T-helper 2 cell treated with Interferon-gamma antibody and Interleukin-4, amounts not matched to agents 100 ng/mL and 5 ng/mL, for 36 hours (primary cell): ENCODE measurements around the gene SYTL2. TPM values are rescaled to one million over a fixed set of nuclear protein-coding genes. Genes with fewer than 3 reads are reported as not detected.
"Not testable (repeated sequence)": the region's sequence is repeated elsewhere in the genome, so short reads cannot be mapped to it uniquely, and the experiment has no call there.

Experiments
- intact Hi-C: fragments of 100-400 bp; cut with micrococcal nuclease; formaldehyde crosslinking; loops from one replicate; pipeline ENCODE4 v1.15.1; 2023
- total RNA-seq: library from RNA; stranded (reverse); gene quantifications from 2 replicates; pipeline ENCODE4 v1.2.3, GENCODE V29; 2022

The SYTL2 gene
- total RNA-seq, 1 donor from 2014 or later, result 29.0 TPM

DNA sequence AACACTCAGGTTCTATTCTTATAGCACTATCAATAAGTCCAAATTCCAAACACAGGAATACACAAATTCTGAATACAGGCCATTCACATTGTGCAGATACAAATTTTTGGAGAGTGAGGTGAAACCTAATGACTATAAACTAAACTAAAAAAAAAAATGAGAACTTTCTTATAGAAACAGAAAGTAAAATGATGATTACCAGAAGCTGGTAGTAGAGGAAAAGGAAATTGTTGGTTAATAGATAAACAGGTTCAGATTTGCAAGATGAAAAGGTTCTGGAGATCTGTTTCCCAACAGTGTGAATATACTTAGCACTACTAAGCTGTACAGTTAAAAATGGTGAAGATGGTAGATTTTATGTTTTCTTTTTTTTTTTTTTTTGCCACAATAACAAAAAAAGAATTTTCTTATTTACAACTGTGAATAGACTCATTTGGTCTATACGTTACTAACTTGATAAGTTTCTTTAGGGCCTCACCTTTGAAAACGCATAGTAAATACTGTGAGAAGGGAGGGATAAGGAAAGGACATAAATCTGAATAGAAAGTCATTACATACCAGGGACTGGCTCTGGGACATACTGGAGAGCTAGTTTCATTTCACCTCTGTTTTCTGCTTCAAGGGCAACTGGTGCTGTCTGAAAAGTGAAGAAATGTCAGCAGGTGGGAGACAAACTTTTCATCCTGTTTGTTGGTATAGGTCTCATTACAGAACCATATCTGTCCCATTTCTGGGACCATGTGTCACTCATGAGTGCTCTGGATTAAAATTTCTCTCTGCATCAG lies 110.8 kb downstream of the SYTL2 start:
- intact Hi-C loops, result loop anchor here (1.0 to 2.0 kb wide), 3 partner anchors 52 to 111 kb away; partner anchors contain the start of genes SYTL2 and TMEM126B

DNA sequence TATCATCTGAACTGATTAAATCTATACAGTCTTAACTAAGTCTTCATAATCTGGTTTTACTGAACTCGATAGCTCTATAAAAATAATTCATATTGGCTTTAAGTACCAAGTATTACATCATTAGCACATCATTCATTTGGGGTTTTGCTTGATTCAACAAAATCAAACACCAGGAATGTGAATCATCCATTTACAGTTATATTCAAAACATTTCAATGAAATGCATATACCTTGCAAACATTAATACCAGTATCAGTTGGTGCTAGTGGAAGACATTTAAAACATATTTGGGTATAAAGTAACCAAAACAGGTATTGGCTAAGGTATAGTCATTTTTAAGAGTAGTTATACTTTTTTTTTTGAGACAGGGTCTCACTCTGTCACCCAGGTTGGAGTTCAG lies 112.7 kb downstream of the SYTL2 start:
- intact Hi-C loops, result no loop called here

DNA sequence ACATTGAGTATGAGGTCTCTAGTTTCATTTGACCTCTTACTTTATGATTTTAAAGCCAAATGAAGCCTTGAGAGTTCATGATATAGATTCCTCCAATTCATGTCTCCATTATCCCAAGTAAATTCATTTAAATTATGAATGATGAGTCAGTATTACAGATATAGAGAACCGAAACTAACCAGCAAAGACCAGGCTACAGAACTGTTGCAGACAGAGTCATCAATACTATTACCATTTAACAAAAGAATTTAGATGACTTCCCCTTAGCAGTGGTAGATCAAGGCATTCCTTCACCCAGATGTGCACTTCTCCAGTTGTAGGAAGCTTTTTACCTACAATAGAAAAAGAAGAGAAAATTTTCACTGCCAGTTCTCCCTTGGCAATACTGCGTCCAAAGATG lies 113.2 kb downstream of the SYTL2 start:
- intact Hi-C loops, result no loop called here

DNA sequence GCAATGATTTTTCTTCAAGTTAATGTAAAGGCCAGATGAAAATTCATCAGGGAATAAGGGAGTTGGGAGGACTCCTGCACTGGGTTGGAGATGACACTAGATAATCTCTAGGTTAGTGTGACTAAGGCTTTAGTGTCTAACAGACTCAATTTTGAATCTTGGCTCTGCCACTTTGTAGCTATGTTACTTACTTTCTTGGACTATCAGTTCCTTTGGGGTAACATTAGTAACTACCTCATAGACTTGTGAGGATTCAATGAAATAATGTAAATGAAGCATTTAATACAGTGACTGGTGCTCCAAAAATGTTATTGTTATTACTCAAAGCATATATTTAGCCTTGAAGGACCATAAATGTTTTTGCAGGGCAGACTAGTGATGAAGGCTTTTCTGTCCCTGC lies 115.4 kb downstream of the SYTL2 start:
- intact Hi-C loops, result loop anchor here (2.0 kb wide), 1 partner anchor 31 kb away; the partner anchor contains the start of gene CREBZF

DNA sequence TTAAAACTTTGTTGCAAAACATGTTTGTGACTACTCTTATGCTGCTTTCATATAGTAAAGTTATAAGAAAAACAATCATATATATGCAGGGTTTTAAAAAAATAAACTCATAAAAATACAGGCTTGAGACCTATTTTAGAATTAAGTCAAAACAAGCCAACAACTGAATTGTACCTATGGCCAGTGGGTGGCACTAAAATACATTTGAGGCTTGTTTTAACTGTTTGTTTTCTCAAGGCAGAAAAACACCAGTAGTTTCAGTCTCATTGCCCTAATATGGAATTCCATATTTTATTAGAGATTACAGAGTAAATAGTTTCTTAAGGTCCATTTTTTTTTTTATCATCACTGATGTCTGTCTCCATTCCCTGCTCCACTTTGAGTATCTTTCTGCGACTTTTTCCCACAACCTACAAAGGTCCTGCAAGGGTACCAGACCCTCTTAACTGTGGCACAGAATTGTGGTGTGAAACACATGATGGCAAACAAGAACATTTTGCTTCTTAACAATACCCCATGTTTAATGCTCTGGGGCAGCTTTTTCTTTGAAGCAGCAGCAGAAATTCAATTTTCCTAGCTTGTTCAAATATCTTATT lies 116.5 kb downstream of the SYTL2 start:
- intact Hi-C loops, result loop anchor here (1.0 to 5.0 kb wide), 4 partner anchors 30 to 598 kb away; partner anchors contain the start of gene CREBZF

DNA sequence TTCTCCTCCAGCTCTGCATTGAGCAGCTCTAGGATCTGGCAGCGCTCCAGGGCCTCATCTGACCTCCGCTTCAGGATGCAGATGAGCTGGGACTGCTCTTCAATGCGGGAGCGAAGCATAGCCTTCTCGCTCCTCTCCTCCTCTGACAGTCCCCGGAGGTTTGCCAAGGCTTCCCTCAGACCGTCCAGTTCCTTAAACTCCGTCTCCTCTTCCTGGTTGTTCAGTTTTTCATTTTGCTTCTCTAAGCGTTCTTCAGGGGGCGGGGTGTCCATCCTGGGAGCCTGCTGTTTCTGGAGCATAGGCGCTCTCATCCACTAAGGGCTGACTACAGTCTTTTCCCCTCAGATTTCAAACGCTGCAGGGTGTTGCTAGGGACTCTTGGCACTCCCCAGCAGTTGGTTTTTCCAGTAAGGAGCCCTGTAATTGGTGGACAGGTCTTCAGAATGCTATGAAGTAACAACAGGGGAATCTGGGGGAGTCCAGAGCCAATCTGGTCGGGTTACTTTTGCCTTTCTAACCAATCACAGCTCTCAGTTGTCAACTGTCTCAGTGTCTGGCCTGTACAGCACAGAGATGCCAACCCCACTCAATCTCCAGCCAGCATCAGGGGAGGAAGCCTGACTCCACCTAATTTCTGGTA lies 125.0 kb downstream of the SYTL2 start, which contains the start of gene CCDC89:
TSS of gene CCDC89 (minus strand) at position 376 of the 640 bp plus-strand sequence. CDS start at position 311, 65 bp downstream.
- intact Hi-C loops, result no loop called here

DNA sequence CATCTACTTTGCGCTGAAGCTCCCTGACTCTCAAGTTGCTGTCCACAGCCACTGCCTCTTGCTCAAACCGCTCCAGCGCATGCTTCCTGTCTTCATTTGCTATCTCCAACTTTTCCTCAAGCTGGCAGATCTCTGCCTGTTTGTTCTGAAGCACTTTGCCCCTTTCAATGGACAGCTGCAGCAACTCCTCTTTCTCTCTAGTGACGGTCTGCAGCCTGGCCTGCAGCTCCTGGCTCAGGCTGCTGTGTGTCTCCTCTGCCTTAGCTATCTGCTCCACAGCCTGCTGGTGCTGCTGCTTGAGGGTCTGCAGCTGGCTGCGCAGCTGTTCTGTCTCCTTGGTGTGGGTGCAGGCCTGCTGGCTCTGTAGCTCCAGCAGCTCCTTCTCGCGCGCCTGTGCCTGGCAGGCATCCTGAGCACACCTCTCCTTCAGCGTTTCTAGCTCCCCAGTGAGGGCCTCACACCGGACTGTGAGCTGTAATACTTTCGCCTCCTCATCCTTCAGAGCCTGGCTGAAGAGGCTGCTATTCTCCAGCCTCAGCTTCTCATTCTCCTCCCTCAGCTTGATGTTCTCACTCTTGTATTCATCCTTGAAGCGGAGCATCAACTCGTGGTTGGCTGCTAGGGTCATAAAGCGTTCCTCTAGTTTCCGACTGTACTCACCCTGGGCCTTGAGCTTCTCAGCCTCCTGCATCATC lies 125.7 kb downstream of the SYTL2 start:
- intact Hi-C loops, result no loop called here

DNA sequence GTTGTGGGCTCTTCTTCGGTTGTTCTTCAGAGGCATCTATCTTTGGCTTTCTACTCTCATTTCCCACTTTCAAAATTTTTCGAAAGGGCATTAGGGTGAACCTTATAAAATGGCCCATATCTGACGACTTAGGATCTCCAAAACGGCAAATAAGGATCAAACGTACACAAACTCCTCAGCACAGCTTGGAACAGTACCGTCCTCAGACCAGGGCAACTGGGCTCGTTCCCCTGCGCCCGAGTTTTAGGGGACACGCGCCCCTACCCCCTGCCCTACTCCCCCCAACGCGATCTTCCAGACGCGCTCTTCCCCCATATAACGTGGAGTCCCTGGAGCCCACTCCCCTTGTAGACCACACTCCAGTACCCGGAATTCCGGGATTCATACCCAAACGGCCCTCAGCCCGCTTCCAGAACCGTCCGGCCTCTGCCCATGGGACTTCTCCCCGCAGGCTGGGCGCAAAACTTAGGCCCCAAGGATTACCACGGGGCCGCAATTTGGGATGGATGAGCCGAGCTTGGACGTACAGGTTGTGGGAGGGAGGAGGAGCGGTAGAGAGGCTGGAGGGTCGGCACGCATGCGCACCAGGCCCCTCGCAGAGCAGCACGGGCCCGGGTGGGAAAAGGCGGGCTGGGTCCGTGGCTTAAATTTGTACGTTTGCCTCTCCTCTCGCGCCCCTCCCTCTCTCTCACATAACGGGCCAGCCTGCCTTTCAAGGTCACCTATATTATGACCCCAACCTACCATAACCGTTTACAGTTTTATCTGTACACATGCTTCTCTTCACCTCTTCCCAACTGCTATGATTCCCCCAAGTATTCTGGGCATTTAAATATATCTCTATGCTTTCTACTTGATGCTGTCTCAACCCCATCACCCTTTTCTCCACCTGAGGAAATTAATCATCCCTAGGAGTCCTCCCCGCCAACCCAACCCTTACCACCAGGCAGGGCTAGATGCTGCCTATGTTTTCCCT lies 128.3 kb downstream of the SYTL2 start:
- intact Hi-C loops, result loop anchor here (2.0 kb wide), 1 partner anchor 18 kb away; the partner anchor contains the start of gene CREBZF

DNA sequence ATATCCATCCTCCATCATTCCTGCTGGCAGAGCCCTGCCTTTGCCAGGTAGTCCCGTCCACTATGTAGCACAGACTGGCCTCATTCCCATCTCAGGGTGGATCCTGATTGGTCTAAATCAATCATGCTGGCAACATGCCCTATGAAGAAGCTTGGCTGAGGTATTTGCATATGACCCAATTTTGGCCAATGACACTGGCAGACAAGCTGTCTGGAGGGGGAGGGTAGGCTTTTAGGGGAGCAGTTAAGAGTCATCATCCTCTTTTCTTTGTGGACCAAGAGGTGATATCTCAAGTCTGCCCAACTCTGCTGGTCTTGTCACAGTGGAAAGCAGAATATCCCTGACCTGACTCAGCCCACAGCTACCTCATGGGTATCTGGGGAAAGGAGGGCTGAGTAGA lies 130.0 kb downstream of the SYTL2 start:
- intact Hi-C loops, result no loop called here

DNA sequence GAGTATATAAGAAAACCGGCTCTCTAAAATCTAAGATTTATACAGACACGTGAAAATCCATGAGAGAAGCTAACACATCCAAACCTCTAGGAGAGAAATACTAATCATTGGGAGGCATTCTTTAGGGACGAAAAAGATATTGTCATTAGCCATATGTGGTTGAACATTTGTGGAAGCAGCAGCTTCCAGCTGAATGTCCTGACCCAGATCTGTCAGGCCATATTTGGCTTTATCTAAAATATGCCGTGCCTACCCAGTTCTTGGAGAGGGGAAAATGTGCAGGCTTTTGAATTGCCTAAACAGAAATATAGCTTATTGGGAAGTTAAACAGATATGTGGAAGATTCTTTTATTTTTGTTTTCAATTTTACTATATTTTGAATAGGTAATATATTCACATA lies 131.4 kb downstream of the SYTL2 start:
- intact Hi-C loops, result no loop called here

DNA sequence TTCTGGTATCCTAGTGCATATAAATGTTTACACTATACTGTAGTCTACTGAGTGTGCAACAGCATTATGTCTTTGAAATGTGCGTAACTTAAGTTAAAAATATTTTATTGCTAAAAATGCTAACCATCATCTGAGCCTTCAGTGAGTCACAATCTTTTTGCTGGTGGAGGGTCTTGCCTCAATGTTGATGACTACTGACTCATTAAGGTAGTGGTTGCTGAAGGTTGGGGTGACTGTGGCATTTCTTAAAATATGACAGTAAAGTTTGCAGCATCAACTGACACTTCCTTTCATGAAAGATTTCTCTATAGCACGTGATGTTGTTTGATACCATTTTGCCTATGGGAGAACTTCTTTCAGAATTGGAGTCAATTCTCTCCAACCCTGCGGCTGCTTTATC lies 137.5 kb downstream of the SYTL2 start:
- intact Hi-C loops, result no loop called here

DNA sequence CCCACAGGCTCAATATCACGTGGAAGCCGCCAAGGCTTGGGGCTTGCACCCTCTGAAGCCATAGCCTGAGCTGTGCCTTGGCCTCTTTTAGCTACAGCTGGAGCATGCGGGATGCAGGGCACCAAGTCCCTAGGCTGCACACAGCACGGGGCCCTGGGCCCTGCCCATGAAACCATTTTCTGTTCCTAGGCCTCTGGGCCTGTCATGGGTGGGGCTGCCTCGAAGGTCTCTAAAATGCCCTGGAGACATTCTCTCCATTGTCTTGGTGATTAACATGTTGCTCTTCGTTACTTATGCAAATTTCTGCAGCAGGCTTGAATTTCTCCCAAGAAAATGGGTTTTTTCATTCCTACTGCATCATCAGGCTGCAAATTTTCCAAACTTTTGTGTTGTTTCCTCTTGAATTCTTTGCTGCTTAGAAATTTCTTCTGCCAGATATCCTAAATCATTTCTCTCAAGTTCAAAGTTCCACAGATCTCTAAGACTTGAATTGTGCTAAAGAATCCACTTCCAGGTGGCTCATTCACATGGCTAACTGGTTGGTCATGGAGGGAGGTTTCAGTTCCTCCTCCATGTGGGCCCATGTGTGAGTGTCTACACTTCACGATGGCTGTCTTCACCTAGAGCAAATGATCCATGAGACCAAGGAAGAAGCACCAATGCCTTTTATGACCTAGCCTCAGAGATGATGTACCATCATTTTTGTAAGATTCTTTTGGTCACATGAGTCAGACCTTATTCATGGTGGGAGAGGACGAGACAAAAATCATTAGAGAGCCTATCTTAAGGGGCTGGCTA lies 138.6 kb downstream of the SYTL2 start:
- intact Hi-C loops, result no loop called here

DNA sequence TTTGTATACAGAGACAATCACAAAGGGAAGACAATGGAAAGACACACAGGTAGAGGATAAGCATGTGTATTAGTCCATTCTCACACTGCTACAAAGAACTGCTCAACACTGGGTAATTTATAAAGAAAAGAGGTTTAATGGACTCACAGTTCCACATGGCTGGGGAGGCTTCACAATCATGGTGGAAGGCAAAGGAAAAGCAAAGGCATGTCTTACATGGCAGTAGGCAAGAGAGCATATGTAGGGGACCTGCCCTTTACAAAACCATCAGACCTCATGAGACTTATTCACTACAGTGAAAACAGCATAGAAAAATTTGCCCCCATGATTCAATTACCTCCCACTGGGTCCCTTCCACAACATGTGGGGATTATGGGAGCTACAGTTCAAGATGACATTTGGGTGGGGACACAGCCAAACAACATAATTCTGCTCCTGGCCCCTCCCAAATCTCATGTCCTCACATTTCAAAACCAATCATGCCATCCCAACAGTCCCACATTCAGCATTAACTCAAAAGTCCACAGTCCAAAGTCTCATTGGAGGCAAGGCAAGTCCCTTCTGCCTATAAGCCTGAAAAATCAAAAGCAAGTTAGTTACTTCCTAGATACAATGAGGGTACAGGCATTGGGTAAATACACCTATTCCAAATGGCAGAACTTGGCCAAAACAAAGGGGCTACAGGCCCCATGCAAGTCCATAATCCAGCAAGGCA lies 139.8 kb downstream of the SYTL2 start:
- intact Hi-C loops, result not testable (repeated sequence)

DNA sequence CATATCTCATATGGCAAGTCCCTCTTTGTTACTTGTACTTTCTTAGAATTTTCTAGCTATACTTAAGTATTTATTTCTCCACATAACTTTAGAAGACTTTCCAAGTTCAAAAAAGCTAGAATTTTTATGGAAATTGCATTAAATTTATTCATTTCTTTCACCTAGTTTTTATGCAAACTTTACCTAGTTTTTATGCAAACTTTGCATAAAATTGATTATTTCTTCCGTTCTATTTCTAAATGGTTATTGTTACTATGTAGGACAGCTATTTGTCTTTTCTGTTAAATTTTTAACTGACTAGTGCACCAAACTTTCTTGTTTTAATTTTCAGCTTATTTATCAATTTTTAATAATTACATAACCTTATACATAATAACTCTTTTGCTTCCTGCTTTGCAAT lies 142.8 kb downstream of the SYTL2 start:
- intact Hi-C loops, result no loop called here

DNA sequence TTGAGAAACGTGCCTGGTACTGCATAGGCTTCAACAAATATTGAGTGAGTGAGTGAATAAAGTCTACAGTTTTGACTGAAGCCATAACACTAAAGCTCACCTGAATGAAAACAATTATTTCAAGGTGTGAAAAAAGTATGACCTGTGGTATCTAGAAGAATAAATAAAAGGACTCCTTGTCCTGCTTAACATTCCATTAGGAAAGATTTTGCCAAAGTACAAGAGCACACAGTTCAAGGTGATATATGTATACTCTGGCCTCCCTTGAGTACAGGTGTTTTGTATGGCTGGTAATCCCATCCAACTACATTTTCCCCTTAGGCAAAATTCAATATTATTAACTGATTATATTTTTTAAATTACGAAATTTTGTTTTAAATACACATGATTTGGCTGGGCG lies 144.3 kb downstream of the SYTL2 start:
- intact Hi-C loops, result no loop called here

DNA sequence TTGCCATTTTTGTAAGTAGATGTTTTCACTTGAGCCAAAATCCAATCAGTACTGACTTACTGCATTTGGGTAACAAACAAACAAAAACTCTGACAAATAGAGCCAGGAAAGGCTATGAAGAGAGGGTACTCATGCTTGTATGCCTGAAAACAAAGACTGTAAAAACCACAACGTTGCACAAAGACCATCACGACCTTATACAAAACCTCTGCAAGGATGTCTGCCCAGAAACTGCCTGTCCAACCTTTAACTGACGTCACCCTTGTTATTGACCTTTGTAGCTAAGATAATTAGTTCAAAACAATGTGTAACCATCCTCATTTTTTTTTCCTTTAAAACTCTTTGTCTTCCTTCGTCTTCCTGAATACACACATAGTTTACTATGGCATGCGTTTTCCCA lies 145.2 kb downstream of the SYTL2 start:
- intact Hi-C loops, result loop anchor here (1.0 to 2.0 kb wide), 4 partner anchors 17 to 637 kb away; partner anchors contain the start of gene HIKESHI

DNA sequence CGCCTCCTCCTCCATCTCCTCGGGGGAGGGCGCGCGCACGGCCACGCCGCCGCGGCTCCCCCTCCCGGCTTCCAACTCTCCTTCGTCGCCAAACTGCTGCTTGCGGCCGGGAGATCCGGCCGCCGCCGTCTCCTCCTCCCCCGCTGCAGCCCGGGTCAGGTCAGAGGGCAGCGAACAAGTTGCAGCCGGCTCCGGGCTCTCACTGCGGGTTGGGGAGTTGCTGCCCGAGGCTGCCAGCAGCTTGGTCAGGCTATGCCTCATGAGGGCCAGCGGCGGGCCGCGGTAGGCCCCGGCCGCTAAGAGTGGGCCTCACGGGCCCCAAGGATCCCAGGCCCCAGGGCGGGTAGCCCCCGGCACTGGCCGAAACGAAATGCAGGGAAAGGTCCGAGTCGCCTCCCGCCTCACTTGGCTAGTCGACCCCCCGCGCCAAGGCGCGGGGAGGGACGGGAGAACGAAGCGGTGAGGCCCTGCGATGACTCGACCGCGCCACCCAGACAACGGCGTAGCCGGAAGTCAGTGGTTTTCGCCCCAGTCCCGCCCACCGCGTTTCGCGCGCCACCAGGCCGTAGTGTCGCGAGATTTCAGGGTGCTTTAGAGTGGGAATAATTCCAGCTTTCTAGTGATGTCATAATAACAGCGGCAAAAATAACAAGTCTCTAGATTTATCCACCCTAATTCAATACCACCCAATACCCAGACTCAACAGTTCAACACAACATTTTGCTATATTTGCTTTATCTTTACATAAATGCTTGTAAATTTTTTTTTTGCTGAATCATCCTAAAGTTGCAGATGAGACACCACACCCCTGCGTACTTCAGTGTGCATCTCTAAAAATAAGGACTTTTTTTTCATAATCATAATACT lies 146.1 kb downstream of the SYTL2 start, which contains the start of gene CREBZF:
TSS of gene CREBZF (minus strand) at position 515 of the 867 bp plus-strand sequence. CDS start at position 261, 254 bp downstream.
- intact Hi-C loops, result loop anchor here (1.0 to 2.0 kb wide), 13 partner anchors 18 to 637 kb away; partner anchors contain the start of genes HIKESHI, PICALM, TMEM126A and TMEM126B
